Measurements from ENCODE around the gene MON2.

GRCh38 chr12:62522984-62523383, 56.4 kb downstream of the MON2 start:
- TF ChIP-seq POLR2AphosphoS5 (IDR thresholded peaks at IDR 0.05; ENCODE audit: insufficient read depth, low read depth, low read length) (no peak), CTCF (IDR thresholded peaks at IDR 0.05; ENCODE audit: extremely low read depth in 1 of 2, insufficient read depth in 1 of 2, low read depth in 1 of 2, low read length in 2 of 2) (no peak), JUN (IDR thresholded peaks at IDR 0.05; ENCODE audit: borderline replicate concordance, insufficient read depth, insufficient read length, low read depth) (no peak), EZH2 (IDR thresholded peaks at IDR 0.05; ENCODE audit: borderline replicate concordance, low read depth, low read length, severe bottlenecking) (no peak), POLR2A (IDR thresholded peaks at IDR 0.05; ENCODE audit: low read depth, low read length) (no peak), MAX (IDR thresholded peaks at IDR 0.05; ENCODE audit: insufficient read depth, insufficient read length) (no peak), GATA2 (IDR thresholded peaks at IDR 0.05; ENCODE audit: insufficient read depth, insufficient read length, low read depth, low read length) (no peak), FOS (IDR thresholded peaks at IDR 0.05; ENCODE audit: borderline replicate concordance, insufficient read depth, low read length) (no peak)

Data from endothelial cell of umbilical vein (primary cell).